Neural cell (in vitro differentiated cells): Measurements from ENCODE around the gene REPIN1. TPM values are rescaled to one million over a fixed set of nuclear protein-coding genes. Genes with fewer than 3 reads are reported as not detected.

ENCODE experiments used
- H2AFZ ChIP-seq: fragments of 200-600, 300-800 bp; sonication (generic), shearing (Covaris generic); 2 replicates; pipeline ENCODE4 v1.6.0; 2014; ENCODE audit warnings: low read depth, mild to moderate bottlenecking, antibody characterized with exemption, low read length, moderate library complexity
- H3F3A ChIP-seq: fragments of 200-600 bp; shearing (Covaris generic); 2 replicates; pipeline ENCODE4 v1.6.1; 2016; ENCODE audit warnings: mild to moderate bottlenecking, moderate library complexity, mixed read lengths, antibody characterized with exemption, low read length; ENCODE audit not compliant: insufficient read depth, poor library complexity, severe bottlenecking
- H3K27ac ChIP-seq: fragments of 200-600, 300-800 bp; sonication (generic), shearing (Covaris generic); 2 replicates; pipeline ENCODE4 v1.5.1; 2014; ENCODE audit warnings: mild to moderate bottlenecking, low read length, moderate library complexity
- H3K27me3 ChIP-seq: fragments of 300-800, 200-600 bp; sonication (generic), shearing (Covaris generic); 2 replicates; pipeline ENCODE4 v1.6.0; 2014; ENCODE audit warnings: mild to moderate bottlenecking, low read depth, low read length, moderate library complexity; ENCODE audit not compliant: insufficient read depth
- H3K36me3 ChIP-seq: fragments of 300-800, 200-600 bp; sonication (generic), shearing (Covaris generic); 2 replicates; pipeline ENCODE4 v1.5.1; 2014; ENCODE audit warnings: mild to moderate bottlenecking, antibody characterized with exemption, low read length, moderate library complexity; ENCODE audit not compliant: insufficient read depth
- H3K4me2 ChIP-seq: fragments of 300-800, 200-600 bp; sonication (generic), shearing (Covaris generic); 2 replicates; pipeline ENCODE4 v1.6.0; 2014; ENCODE audit warnings: mild to moderate bottlenecking, low read length
- H3K4me3 ChIP-seq: fragments of 300-800, 200-600 bp; sonication (generic), shearing (Covaris generic); 2 replicates; pipeline ENCODE4 v1.5.1; 2014; ENCODE audit warnings: mild to moderate bottlenecking, low read length, moderate library complexity
- H3K79me2 ChIP-seq: fragments of 200-600 bp; shearing (Covaris generic); replicated peaks from 2 replicates; pipeline ENCODE4 v1.6.0; 2014; ENCODE audit warnings: mild to moderate bottlenecking, low read length, moderate library complexity; ENCODE audit not compliant: insufficient read depth
- H3K9ac ChIP-seq: fragments of 300-800, 200-600 bp; sonication (generic), shearing (Covaris generic); 2 replicates; pipeline ENCODE4 v1.6.1; 2016; ENCODE audit warnings: mild to moderate bottlenecking, low read length, mixed read lengths
- H3K9me2 ChIP-seq: fragments of 200-600 bp; shearing (Covaris generic); 2 replicates; pipeline ENCODE4 v1.6.1; 2016; ENCODE audit warnings: mild to moderate bottlenecking, low read length, mixed read lengths; ENCODE audit not compliant: insufficient read depth
- H3K9me3 ChIP-seq: fragments of 200-600, 300-800 bp; sonication (generic), shearing (Covaris generic); 2 replicates; pipeline ENCODE4 v1.6.1; 2016; ENCODE audit warnings: mild to moderate bottlenecking, mixed run types, low read length, moderate library complexity, mixed read lengths
- H4K20me1 ChIP-seq: fragments of 200-600 bp; shearing (Covaris generic); 2 replicates; pipeline ENCODE4 v1.6.1; 2016; ENCODE audit warnings: mild to moderate bottlenecking, mixed run types; ENCODE audit not compliant: insufficient read depth
- EP300 ChIP-seq: fragments of 450-650 bp; conservative IDR thresholded peaks from 2 replicates; pipeline ENCODE4 v1.6.1; 2014; ENCODE audit warnings: antibody characterized with exemption, mild to moderate bottlenecking, moderate library complexity; ENCODE audit not compliant: poor library complexity, severe bottlenecking
- EZH2 ChIP-seq: fragments of 200-600, 300-800 bp; shearing (Covaris generic), sonication (generic); IDR thresholded peaks from 2 replicates; pipeline ENCODE4 v1.6.1; 2014; ENCODE audit warnings: antibody characterized with exemption, low read length, borderline replicate concordance, mild to moderate bottlenecking; ENCODE audit not compliant: insufficient read depth, poor library complexity, severe bottlenecking
- MXI1 ChIP-seq: fragments of 450-650 bp; conservative IDR thresholded peaks from 2 replicates; pipeline ENCODE4 v1.6.1; 2014; ENCODE audit warnings: antibody characterized with exemption, mild to moderate bottlenecking; ENCODE audit not compliant: poor library complexity, severe bottlenecking
- POLR2AphosphoS5 ChIP-seq: IDR thresholded peaks from 2 replicates; pipeline ENCODE4 v1.6.1; 2012
- RAD21 ChIP-seq: fragments of 450-650 bp; conservative IDR thresholded peaks from 2 replicates; pipeline ENCODE4 v1.6.1; 2014; ENCODE audit warnings: antibody characterized with exemption, mild to moderate bottlenecking, moderate library complexity
- SMC3 ChIP-seq: fragments of 450-650 bp; conservative IDR thresholded peaks from 2 replicates; pipeline ENCODE4 v1.6.1; 2014; ENCODE audit warnings: antibody characterized with exemption, mild to moderate bottlenecking, moderate library complexity; ENCODE audit not compliant: poor library complexity
- TAF1 ChIP-seq: IDR thresholded peaks from 2 replicates; pipeline ENCODE4 v1.6.1; 2012; ENCODE audit warnings: low read depth
- polyA plus RNA-seq: library from polyadenylated mRNA; depleted of rRNA; stranded (reverse); fragments of >200 nt; gene quantifications from 2 replicates; pipeline ENCODE4 v1.2.3, GENCODE V29; 2014
- TF ChIP-seq, protein P1 (sequence below): IDR thresholded peaks from 2 replicates; pipeline ENCODE4 v1.6.1; 2012; ENCODE audit warnings: borderline replicate concordance
- TF ChIP-seq, protein P2 (sequence below): fragments of 450-650 bp; IDR thresholded peaks from 2 replicates; pipeline ENCODE4 v1.5.1; 2014; ENCODE audit warnings: antibody characterized with exemption, mild to moderate bottlenecking, moderate library complexity; ENCODE audit not compliant: poor library complexity, severe bottlenecking

The REPIN1 gene
- polyA plus RNA-seq, 1 donor from 2014 or later: 95.5 TPM

DNA sequence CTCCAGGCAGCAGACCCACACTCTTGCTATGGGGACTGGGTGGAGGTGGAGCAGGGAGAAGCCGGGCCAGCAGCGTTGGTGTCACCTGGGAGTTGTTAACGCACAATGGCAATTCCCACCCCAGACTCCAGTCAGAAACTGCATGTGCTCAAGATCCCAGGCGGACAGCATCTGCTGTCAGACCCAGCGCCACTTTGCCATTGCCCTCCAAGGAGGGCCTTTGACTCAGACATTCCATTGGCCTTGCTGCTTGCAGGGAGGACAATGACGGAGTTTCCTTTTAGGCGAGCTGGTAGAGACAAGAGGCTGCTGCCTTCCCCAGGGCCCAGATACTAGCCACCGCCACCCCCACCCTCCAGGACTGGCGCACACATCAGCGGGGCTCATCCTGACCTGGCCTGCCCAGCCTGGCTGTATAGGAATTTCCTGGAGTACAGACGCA, 45.0 kb downstream of the REPIN1 start:
- no peak overlapping the region for H3K9ac ChIP-seq
- no peak overlapping the region for H3K4me3 ChIP-seq
- no peaks in the 10 kb centered on the region for H3K9me2 ChIP-seq
- TF ChIP-seq, protein P1, sequence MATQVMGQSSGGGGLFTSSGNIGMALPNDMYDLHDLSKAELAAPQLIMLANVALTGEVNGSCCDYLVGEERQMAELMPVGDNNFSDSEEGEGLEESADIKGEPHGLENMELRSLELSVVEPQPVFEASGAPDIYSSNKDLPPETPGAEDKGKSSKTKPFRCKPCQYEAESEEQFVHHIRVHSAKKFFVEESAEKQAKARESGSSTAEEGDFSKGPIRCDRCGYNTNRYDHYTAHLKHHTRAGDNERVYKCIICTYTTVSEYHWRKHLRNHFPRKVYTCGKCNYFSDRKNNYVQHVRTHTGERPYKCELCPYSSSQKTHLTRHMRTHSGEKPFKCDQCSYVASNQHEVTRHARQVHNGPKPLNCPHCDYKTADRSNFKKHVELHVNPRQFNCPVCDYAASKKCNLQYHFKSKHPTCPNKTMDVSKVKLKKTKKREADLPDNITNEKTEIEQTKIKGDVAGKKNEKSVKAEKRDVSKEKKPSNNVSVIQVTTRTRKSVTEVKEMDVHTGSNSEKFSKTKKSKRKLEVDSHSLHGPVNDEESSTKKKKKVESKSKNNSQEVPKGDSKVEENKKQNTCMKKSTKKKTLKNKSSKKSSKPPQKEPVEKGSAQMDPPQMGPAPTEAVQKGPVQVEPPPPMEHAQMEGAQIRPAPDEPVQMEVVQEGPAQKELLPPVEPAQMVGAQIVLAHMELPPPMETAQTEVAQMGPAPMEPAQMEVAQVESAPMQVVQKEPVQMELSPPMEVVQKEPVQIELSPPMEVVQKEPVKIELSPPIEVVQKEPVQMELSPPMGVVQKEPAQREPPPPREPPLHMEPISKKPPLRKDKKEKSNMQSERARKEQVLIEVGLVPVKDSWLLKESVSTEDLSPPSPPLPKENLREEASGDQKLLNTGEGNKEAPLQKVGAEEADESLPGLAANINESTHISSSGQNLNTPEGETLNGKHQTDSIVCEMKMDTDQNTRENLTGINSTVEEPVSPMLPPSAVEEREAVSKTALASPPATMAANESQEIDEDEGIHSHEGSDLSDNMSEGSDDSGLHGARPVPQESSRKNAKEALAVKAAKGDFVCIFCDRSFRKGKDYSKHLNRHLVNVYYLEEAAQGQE: no peak
- TF ChIP-seq TAF1 (no peak), SMC3 (no peak), MXI1 (no peak), POLR2AphosphoS5 (no peak), RAD21 (no peak), EZH2 (no peak), EP300 (no peak)
- TF ChIP-seq, protein P2, sequence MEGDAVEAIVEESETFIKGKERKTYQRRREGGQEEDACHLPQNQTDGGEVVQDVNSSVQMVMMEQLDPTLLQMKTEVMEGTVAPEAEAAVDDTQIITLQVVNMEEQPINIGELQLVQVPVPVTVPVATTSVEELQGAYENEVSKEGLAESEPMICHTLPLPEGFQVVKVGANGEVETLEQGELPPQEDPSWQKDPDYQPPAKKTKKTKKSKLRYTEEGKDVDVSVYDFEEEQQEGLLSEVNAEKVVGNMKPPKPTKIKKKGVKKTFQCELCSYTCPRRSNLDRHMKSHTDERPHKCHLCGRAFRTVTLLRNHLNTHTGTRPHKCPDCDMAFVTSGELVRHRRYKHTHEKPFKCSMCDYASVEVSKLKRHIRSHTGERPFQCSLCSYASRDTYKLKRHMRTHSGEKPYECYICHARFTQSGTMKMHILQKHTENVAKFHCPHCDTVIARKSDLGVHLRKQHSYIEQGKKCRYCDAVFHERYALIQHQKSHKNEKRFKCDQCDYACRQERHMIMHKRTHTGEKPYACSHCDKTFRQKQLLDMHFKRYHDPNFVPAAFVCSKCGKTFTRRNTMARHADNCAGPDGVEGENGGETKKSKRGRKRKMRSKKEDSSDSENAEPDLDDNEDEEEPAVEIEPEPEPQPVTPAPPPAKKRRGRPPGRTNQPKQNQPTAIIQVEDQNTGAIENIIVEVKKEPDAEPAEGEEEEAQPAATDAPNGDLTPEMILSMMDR: no peak
- no peak overlapping the region for H3K27ac ChIP-seq
- no peaks in the 10 kb centered on the region for H3F3A ChIP-seq
- no peaks in the 10 kb centered on the region for H3K36me3 ChIP-seq
- H4K20me1 ChIP-seq: no peaks in the 10 kb centered on the region
- no peaks in the 10 kb centered on the region for H3K79me2 ChIP-seq
- H2AFZ ChIP-seq: no peak overlapping the region
- no peak overlapping the region for H3K4me2 ChIP-seq
- H3K27me3 ChIP-seq: no peaks in the 10 kb centered on the region
- H3K9me3 ChIP-seq: no peaks in the 10 kb centered on the region

DNA sequence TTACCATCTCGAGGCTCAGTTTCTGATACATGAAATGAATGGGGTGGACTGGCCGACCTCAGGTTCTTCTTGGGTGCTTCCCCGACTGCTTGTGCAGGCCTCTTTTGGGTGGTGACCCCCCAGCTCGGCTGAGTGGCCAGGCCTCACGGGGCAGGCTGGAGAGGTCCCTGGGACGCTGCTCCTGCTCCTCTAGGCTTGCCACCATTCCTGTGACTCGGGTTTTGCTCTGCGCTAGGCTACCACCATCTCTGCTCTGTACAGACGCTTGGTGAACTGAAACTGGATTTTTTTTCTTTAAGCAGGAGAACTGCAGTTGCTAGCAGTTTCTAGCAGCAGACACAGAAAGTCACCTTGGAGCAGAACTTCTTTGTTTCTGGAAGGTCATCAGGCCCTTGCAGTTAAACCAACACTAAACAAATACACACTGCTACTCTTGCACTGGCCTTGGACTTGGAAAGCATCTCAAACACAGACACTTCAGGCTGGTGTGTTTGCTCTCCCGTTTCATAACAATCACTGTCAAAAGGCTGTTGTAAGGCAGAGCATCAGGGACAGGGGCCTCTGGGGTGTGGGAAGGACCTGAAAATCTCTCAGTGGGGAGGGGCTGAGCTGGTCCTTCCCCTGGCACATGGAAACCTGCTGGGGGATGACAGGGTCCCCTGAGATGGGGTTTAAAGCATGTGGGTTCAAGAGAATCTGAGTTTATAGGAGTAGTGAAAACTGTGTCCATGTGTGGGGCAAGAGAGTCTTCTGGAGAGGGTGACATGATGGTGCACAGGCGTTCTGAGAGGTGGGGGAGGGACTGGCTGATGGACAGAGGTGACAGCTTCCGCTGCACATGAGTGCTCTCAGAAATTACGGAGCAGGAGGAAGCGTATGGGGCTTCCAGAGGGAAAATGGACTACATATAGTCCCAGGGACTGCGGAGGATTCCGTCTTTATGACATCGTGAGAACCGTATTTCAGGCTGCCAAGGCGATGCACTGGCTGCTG, 46.8 kb downstream of the REPIN1 start:
- Histone ChIP-seq H3K79me2 (no peaks in the 10 kb centered on the region), H3K9me2 (no peaks in the 10 kb centered on the region), H4K20me1 (no peaks in the 10 kb centered on the region), H3K27ac (peak overlapping the region; percentile 16), H3K27me3 (no peaks in the 10 kb centered on the region), H3K9ac (peak overlapping the region; percentile 9), H2AFZ (no peak overlapping the region), H3K4me3 (no peak overlapping the region), H3K4me2 (no peak overlapping the region), H3K9me3 (no peaks in the 10 kb centered on the region), H3F3A (no peaks in the 10 kb centered on the region), H3K36me3 (no peaks in the 10 kb centered on the region)
- TF ChIP-seq, protein P1: no peak
- no peak for TF ChIP-seq EZH2
- TF ChIP-seq, protein P2: no peak
- no peak for TF ChIP-seq SMC3
